GM21515 (cell line): ENCODE results near the gene FBLL1.
A peak's percentile ranks its signal among the peaks of the same experiment; 100 is the strongest.
"Not testable (repeated sequence)": the region's sequence is repeated elsewhere in the genome, so short reads cannot be mapped to it uniquely, and the experiment has no call there.

Source experiments
- ATAC-seq: cut with Tn5 transposase; IDR thresholded peaks from one replicate; pipeline ENCODE4 v1.9.1; 2021; ENCODE audit not compliant: unreplicated experiment

FBLL1 gene

GRCh38 chr5:168550656-168551055, 21.6 kb downstream of the FBLL1 start:
- no peak for ATAC-seq

DNA sequence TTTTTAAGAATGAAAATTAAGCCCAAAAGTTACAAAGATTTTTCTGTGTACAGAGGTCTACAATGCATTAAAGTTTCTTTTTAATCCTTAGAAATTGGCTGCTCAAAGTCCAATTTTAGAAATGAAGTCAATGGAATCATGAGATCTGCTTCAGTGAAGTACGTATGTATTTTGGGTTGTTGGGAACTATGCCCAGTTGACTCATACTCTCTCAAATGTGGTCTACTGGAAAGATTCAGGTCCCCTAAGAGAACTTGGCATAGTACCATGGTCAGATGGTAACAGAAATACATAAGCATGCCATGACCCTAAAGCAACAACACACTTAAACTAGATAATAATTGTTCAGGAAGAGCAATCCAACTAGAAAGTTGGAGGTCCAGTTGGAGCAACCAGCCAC, 23.0 kb downstream of the FBLL1 start:
- no peak for ATAC-seq

DNA sequence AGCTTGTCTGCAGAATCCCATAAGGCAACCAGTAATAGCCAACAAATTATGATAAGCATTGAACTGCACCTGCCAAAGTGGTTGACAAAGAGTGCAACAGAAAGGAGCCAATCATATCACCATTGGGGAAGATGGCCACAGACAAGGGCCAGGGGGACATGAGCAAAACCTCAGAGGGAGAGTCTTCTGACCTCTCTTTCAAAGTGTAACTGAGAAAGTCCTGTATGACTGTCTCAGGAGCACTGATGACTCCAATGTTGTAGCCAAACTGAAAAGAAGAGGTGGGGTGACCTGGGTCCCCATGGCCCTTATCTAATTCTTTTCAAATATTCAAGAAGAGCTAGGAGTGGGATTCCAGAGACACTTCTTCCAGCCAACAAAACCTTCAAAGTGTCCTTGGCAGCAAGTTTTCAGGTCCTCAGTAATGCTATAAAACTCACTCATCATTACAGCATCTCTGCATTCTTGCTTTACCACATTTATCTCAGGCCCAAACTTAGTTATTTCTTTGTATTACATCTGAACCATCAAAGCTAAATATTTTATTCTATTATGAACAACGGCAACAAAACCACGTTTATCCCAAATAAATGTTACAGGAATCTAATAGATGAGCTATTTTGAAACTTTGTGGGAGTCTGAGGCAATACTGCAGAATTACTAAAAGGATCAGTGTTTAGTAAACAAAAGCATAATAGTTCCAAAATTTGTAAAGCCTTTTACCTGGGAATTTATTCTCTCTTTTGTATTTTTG, 24.4 kb downstream of the FBLL1 start:
- no peak for ATAC-seq

DNA sequence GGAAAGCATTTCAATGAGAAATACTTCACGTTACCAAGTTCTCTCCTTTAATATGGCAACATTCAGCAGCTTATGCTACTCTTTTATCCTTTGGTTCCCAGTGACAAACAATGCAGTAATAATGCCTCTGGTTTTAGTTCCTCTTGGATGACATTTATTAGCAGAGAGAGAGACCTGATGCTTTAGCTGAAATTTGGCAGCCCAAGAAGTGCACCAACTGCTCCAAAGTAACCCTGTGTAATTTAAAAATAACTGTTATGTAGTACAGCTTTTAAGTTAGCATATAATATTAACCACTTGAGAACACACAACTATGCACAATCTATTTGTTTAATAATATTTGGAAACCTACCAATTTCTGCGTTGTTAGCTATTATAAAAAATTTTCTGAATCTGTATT, 28.3 kb downstream of the FBLL1 start:
- ATAC-seq = no peak

DNA sequence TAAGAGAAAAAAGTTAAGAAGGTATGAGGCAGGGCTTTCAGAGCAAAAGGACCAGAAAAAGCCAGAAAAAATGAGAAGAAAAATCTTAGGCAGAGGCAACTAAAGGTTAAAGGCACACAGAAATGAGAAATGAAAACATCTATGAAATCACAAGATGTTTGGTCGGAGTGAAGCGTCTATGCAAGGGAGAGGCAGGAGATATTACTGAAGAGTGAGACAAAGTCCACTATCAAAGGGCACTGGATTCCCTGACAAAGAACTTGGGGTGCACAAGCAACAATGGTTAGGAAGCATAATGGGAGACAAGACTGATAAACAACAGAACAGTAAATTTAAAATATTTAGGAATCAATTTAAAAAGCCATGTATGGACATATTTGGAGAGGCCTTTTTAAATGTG, 33.2 kb downstream of the FBLL1 start:
- ATAC-seq = no peak

GRCh38 chr5:168563959-168564358, 34.9 kb downstream of the FBLL1 start:
- no peak for ATAC-seq

- ATAC-seq = no peak
Observed at GRCh38 chr5:168568738-168569137, 39.6 kb downstream of the FBLL1 start.

DNA sequence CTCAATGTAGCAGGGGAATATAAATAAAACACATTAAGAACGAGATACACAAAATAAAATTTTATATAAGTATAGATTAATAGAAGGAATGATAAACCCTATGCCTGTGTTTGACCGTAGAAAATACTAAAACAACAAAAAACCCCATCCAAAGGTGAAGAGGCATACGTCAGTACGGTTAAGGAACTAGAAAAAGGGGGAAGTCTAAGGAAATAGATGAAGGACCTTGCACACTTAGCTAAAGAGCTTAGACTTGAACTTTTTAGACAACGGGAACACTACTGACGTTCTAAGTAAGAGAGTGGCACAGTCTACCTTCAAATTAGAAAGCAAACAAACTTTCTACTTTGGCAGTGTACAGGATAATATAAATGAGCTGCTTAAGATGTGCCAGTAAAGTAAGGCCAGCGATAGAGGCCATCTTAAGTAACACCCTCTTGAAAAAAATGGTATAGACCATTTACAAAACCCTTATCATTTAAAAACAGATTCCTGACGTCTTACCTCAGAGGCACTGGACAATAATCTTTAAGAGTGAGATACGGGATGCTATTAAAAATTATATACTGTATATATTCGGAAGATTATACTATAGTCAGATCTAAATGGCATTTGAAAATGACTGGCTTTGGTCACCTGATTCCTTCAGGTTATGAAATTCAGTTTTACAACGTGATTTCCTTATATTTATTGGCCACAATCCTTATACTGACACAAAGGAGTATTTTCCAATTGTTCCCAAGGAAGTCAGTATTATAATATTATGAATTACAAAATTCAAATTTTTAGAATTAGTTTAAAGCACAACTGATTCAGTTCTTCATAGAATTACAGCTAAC, 41.6 kb downstream of the FBLL1 start:
- ATAC-seq = no peak

DNA sequence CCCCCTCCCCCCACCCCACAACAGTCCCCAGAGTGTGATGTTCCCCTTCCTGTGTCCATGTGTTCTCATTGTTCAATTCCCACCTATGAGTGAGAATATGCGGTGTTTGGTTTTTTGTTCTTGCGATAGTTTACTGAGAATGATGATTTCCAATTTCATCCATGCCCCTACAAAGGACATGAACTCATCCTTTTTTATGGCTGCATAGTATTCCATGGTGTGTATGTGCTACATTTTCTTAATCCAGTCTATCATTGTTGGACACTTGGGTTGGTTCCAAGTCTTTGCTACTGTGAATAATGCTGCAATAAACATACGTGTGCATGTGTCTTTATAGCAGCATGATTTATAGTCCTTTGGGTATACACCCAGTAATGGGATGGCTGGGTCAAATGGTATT, 44.6 kb downstream of the FBLL1 start:
- ATAC-seq = not testable (repeated sequence)

GRCh38 chr5:168574156-168574555, 45.1 kb downstream of the FBLL1 start:
- ATAC-seq = not testable (repeated sequence)

- no peak for ATAC-seq
Observed at GRCh38 chr5:168575391-168576372, 46.6 kb downstream of the FBLL1 start.

GRCh38 chr5:168578006-168578405, 48.9 kb downstream of the FBLL1 start:
- no peak for ATAC-seq

- peak; percentile 57 for ATAC-seq
Observed at GRCh38 chr5:168578538-168579487, 49.7 kb downstream of the FBLL1 start, which contains the start of gene PANK3. TSS of gene PANK3 (minus strand) at chr5:168579368. CDS start at chr5:168579283, 85 bp downstream.

GRCh38 chr5:168579488-168580226, 50.6 kb downstream of the FBLL1 start:
- peak; percentile 96 for ATAC-seq

DNA sequence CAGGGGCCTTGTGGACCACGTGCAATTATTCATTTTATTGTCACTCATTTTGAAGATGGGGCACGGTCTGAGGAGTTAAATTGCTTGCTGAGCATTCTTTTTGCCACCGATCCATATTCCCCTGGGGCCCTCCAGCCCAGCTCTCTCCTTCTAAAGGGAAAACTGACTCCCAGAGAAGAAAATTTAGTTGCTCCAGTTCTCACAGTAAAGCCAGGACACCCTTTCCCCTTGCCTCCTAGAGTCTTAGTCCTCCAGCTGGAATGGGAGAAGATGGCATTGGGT, 51.1 kb downstream of the FBLL1 start:
- ATAC-seq = no peak
